ENCODE data around the gene SLC6A11. TPM values are rescaled to one million over a fixed set of nuclear protein-coding genes. Genes with fewer than 3 reads are reported as not detected.

Gene SLC6A11
- total and polyA plus RNA-seq, 9 donors = under 0.01 to 0.33 (median 0.07) TPM; not detected in 2

- Histone ChIP-seq H3K36me3 (no peaks in the 10 kb centered on the region), H3K27me3 (no peaks in the 10 kb centered on the region), H3K4me1 (ENCODE audit: insufficient read depth) (no peaks in the 10 kb centered on the region), H3K27ac (no peak overlapping the region), H3K4me3 (no peak overlapping the region), H3K9me3 (no peaks in the 10 kb centered on the region)
- TF ChIP-seq CTCF (IDR thresholded peaks at IDR 0.05) (no peak), EP300 (IDR thresholded peaks at IDR 0.05) (no peak)
- 76 to 91% (median 81%) methylated on average over 1 of the region's 1 CpG for WGBS, 3 donors
- DNase-seq = peak in 1 of 5 donors; percentile 19
- intact Hi-C loops (cut with DNase I) = no loop called here
Observed at GRCh38 chr3:10941972-10942371, 125.9 kb downstream of the SLC6A11 start.

- WGBS, 3 donors = 82 to 91% (median 84%) methylated on average over 4 of the region's 4 CpGs
- H3K4me1 ChIP-seq (ENCODE audit: insufficient read depth) = no peaks in the 10 kb centered on the region
- TF ChIP-seq EP300 (IDR thresholded peaks at IDR 0.05) = no peak
- TF ChIP-seq CTCF (IDR thresholded peaks at IDR 0.05) = no peak
- no peak for TF ChIP-seq POLR2A (IDR thresholded peaks at IDR 0.05)
- H3K9me3 ChIP-seq = no peaks in the 10 kb centered on the region
- no peaks in the 10 kb centered on the region for H3K36me3 ChIP-seq
- H3K27me3 ChIP-seq = no peaks in the 10 kb centered on the region
- DNase-seq = peak in 1 of 5 donors; percentile 2
- H3K4me3 ChIP-seq = no peak overlapping the region
- intact Hi-C loops (cut with DNase I) = no loop called here
- no peak overlapping the region for H3K27ac ChIP-seq
Observed at GRCh38 chr3:10942690-10943205, 126.7 kb downstream of the SLC6A11 start.

- Histone ChIP-seq H3K4me3 (no peak overlapping the region), H3K4me1 (ENCODE audit: insufficient read depth) (no peaks in the 10 kb centered on the region), H3K27ac (no peak overlapping the region), H3K9me3 (no peaks in the 10 kb centered on the region), H3K36me3 (no peaks in the 10 kb centered on the region), H3K27me3 (no peaks in the 10 kb centered on the region)
- no peak for DNase-seq
- 85 to 88% (median 87%) methylated on average over 8 of the region's 8 CpGs for WGBS, 3 donors
- TF ChIP-seq EP300 (IDR thresholded peaks at IDR 0.05) (no peak), CTCF (IDR thresholded peaks at IDR 0.05) (no peak), POLR2A (IDR thresholded peaks at IDR 0.05) (no peak)
- intact Hi-C loops (cut with DNase I) = loop anchor here in 1 of 4 donors (5.0 kb wide), 1 partner anchor 112 kb away; no protein-coding TSS in a partner anchor
Observed at GRCh38 chr3:10944866-10945265, 128.8 kb downstream of the SLC6A11 start.

- no peak for TF ChIP-seq POLR2A (IDR thresholded peaks at IDR 0.05)
- TF ChIP-seq CTCF (IDR thresholded peaks at IDR 0.05) = peak; percentile 55 to 60 (median 59)
- intact Hi-C loops (cut with DNase I) = loop anchor here in 3 of 4 donors (2.0 to 5.0 kb wide), 2 partner anchors 112 to 113 kb away; no protein-coding TSS in a partner anchor
- no peaks in the 10 kb centered on the region for H3K36me3 ChIP-seq
- WGBS, 3 donors = 46 to 53% (median 50%) methylated on average over 8 of the region's 8 CpGs
- H3K4me1 ChIP-seq (ENCODE audit: insufficient read depth) = no peaks in the 10 kb centered on the region
- H3K27ac ChIP-seq = no peak overlapping the region
- H3K4me3 ChIP-seq = no peak overlapping the region
- DNase-seq = peak; percentile 37 to 77 (median 59)
- H3K9me3 ChIP-seq = no peaks in the 10 kb centered on the region
- no peaks in the 10 kb centered on the region for H3K27me3 ChIP-seq
Observed at GRCh38 chr3:10945683-10946287, 129.8 kb downstream of the SLC6A11 start.
